A549 (cell line): ENCODE measurements around the gene OTC. TPM values are rescaled to one million over a fixed set of nuclear protein-coding genes. Genes with fewer than 3 reads are reported as not detected.

ENCODE experiments used
- ATAC-seq, 2 experiments: fragments of 200-7000 bp in 1 of 2; fragments of >200 bp in 1 of 2; cut with Nextera tagmentation in 1 of 2; cut with Tn5 transposase in 1 of 2; 3 replicates each; pipeline versions ENCODE4 v1.8.0 to v1.9.1; 2018 to 2020; ENCODE audit warnings: mild to moderate bottlenecking in 1 of 2, moderate library complexity in 1 of 2
- CTCF ChIA-PET: fragments of 300-600 bp; sonication (Branson Sonifier 250); formaldehyde crosslinking; extraction: SDS; loops from one replicate; lab custom pipeline; 2021; ENCODE audit warnings: antibody characterized with exemption, inconsistent platforms; lab: Yijun Ruan, JAX
- POLR2A ChIA-PET: fragments of 350-600 bp; formaldehyde crosslinking; extraction: SDS; loops from one replicate; lab custom pipeline; 2021; ENCODE audit warnings: antibody characterized with exemption, inconsistent platforms; lab: Yijun Ruan, JAX
- DNase-seq, 2 experiments: peaks; one replicate each; pipeline versions ENCODE4 v3.0.0 to v3.0.0-alpha.2; 2011 to 2016; ENCODE audit warnings: low read depth in 1 of 2, low spot score in 1 of 2
- FAIRE-seq: peaks from 2 replicates; lab custom pipeline; 2011; peaks lifted over from hg19 to GRCh38; lab: Jason Lieb, UNC
- H3K27ac ChIP-seq, 2 experiments: fragments of >200 bp; sonication (Bioruptor Twin); formaldehyde crosslinking; 3 replicates each; pipeline ENCODE4 v1.5.1; 2016 to 2017
- H3K4me1 ChIP-seq: fragments of >200 bp; sonication (Bioruptor Twin); formaldehyde crosslinking; 3 replicates; pipeline ENCODE4 v1.6.1; 2016
- H3K4me2 ChIP-seq: fragments of >200 bp; sonication (Bioruptor Twin); formaldehyde crosslinking; 3 replicates; pipeline ENCODE4 v1.6.1; 2016
- H3K4me3 ChIP-seq: fragments of >200 bp; sonication (Bioruptor Twin); formaldehyde crosslinking; 3 replicates; pipeline ENCODE4 v1.5.1; 2016
- H3K9me3 ChIP-seq: fragments of >200 bp; sonication (Bioruptor Twin); formaldehyde crosslinking; 3 replicates; pipeline ENCODE4 v1.6.1; 2016
- ATOH8 ChIP-seq: fragments of 250-450 bp; sonication (Bioruptor Pico); IDR thresholded peaks from 2 replicates; pipeline ENCODE4 v1.5.0; 2020; ENCODE audit warnings: low read depth, mild to moderate bottlenecking, moderate library complexity
- BHLHE40 ChIP-seq: IDR thresholded peaks from 2 replicates; pipeline ENCODE4 v1.6.1; 2012; ENCODE audit warnings: low read depth, low read length, inconsistent platforms
- CBX8 ChIP-seq: fragments of 200-600 bp; sonication (generic); IDR thresholded peaks from 2 replicates; pipeline ENCODE4 v1.6.1; 2016
- CTCF ChIP-seq: fragments of >200 bp; sonication (Bioruptor Twin); formaldehyde crosslinking; IDR thresholded peaks from 3 replicates; pipeline ENCODE4 v1.5.1; 2016
- ELK1 ChIP-seq: fragments of 150-350 bp; IDR thresholded peaks from 2 replicates; pipeline ENCODE4 v1.6.1; 2014; ENCODE audit warnings: low read depth, mild to moderate bottlenecking, low read length
- ESRRA ChIP-seq: fragments of 150-350 bp; IDR thresholded peaks from 2 replicates; pipeline ENCODE4 v1.6.1; 2014; ENCODE audit warnings: mild to moderate bottlenecking, low read length, borderline replicate concordance
- FOSB ChIP-seq: fragments of 250-450 bp; sonication (Bioruptor Pico); IDR thresholded peaks from 2 replicates; pipeline ENCODE4 v1.5.0; 2020; ENCODE audit warnings: mild to moderate bottlenecking, moderate library complexity
- GATA3 ChIP-seq: IDR thresholded peaks from 2 replicates; pipeline ENCODE4 v1.6.1; 2012; ENCODE audit warnings: borderline replicate concordance
- HDAC2 ChIP-seq: fragments of 200-600 bp; sonication (generic); IDR thresholded peaks from 2 replicates; pipeline ENCODE4 v1.6.1; 2016
- HEYL ChIP-seq: fragments of 250-450 bp; sonication (Bioruptor Pico); IDR thresholded peaks from 2 replicates; pipeline ENCODE4 v1.8.0; 2021; ENCODE audit warnings: mild to moderate bottlenecking, moderate library complexity
- HOXA7 ChIP-seq: fragments of 250-450 bp; sonication (Bioruptor Pico); IDR thresholded peaks from 2 replicates; pipeline ENCODE4 v1.5.0; 2020; ENCODE audit warnings: mild to moderate bottlenecking, moderate library complexity
- HOXB13 ChIP-seq: fragments of 250-450 bp; sonication (Bioruptor Pico); IDR thresholded peaks from 2 replicates; pipeline ENCODE4 v1.5.0; 2020; ENCODE audit warnings: low read depth, mild to moderate bottlenecking, moderate library complexity
- HOXB5 ChIP-seq: fragments of 250-450 bp; sonication (Bioruptor Pico); IDR thresholded peaks from 2 replicates; pipeline ENCODE4 v1.5.0; 2020; ENCODE audit warnings: mild to moderate bottlenecking, moderate library complexity
- MAFK ChIP-seq: fragments of 450-650 bp; IDR thresholded peaks from 2 replicates; pipeline ENCODE4 v1.6.1; 2014; ENCODE audit not compliant: partially characterized antibody
- NR3C1 ChIP-seq: fragments of >200 bp; sonication (Bioruptor Twin); formaldehyde crosslinking; IDR thresholded peaks from 3 replicates; pipeline ENCODE4 v1.6.1; 2017
- POLR2A ChIP-seq: IDR thresholded peaks from 2 replicates; pipeline ENCODE4 v1.6.1; 2012; ENCODE audit warnings: mild to moderate bottlenecking, low read length
- RNF2 ChIP-seq: fragments of 200-600 bp; sonication (generic); IDR thresholded peaks from 2 replicates; pipeline ENCODE4 v1.6.1; 2016; ENCODE audit warnings: low read depth, mild to moderate bottlenecking, antibody characterized with exemption, moderate library complexity, borderline replicate concordance
- SMC3 ChIP-seq: fragments of >200 bp; sonication (Bioruptor Twin); formaldehyde crosslinking; IDR thresholded peaks from 3 replicates; pipeline ENCODE4 v1.6.1; 2018; ENCODE audit warnings: inconsistent platforms
- USF2 ChIP-seq: fragments of 450-650 bp; IDR thresholded peaks from 2 replicates; pipeline ENCODE4 v1.6.1; 2014; ENCODE audit warnings: antibody characterized with exemption
- ZC3H11A ChIP-seq: fragments of 450-650 bp; IDR thresholded peaks from 2 replicates; pipeline ENCODE4 v1.6.1; 2014; ENCODE audit warnings: antibody characterized with exemption, mild to moderate bottlenecking
- WGBS: methylation state at CpG from one replicate; pipeline ENCODE4 v1.1.6; 2017; ENCODE audit errors: missing lambda C conversion rate; 5-methylcytosine and 5-hydroxymethylcytosine counted together
- polyA plus RNA-seq, 4 experiments: library from polyadenylated mRNA; depleted of rRNA in 3 of 4; stranded (reverse); fragments of >200 nt; fragmentation: RNase III in 1 of 4; extraction: RNeasy Plus Mini Kit Qiagen cat#74134 plus additional on column Dnase treatment in 1 of 4; gene quantifications; 2 replicates in 3 of 4; 3 replicates in 1 of 4; pipeline ENCODE4 v1.2.3, GENCODE V29; 2011 to 2017

OTC gene
- polyA plus RNA-seq, 2 of the 4 experiments (the other 2 are of a cell fraction): not detected

GRCh38 chrX:38351346-38351745 is 1.1 kb upstream of the OTC start:
- H3K27ac ChIP-seq: no peak overlapping the region
- no peak overlapping the region for H3K4me3 ChIP-seq
- WGBS: 14% methylated on average over 3 of the region's 3 CpGs
- ChIA-PET CTCF (no interaction called here), POLR2A (no interaction called here)
- no peak for FAIRE-seq
- H3K4me2 ChIP-seq: no peak overlapping the region
- H3K9me3 ChIP-seq: no peaks in the 10 kb centered on the region
- no peak for DNase-seq
- TF ChIP-seq ZC3H11A (no peak), SMC3 (no peak), ELK1 (no peak), BHLHE40 (no peak), GATA3 (no peak), HDAC2 (no peak), ESRRA (no peak), MAFK (no peak), CBX8 (no peak), HOXB13 (CRISPR knock-in tag) (no peak), FOSB (no peak), NR3C1 (no peak), USF2 (no peak)
- no peaks in the 10 kb centered on the region for H3K4me1 ChIP-seq
- ATAC-seq: no peak

GRCh38 chrX:38356401-38356800 is 4.0 kb downstream of the OTC start:
- ATAC-seq: no peak
- no peak for DNase-seq
- no peak for FAIRE-seq
- Histone ChIP-seq H3K9me3 (no peaks in the 10 kb centered on the region), H3K4me2 (no peak overlapping the region)
- POLR2A ChIA-PET: no interaction called here
- 80% methylated on average over 8 of the region's 8 CpGs for WGBS
- TF ChIP-seq ATOH8 (CRISPR knock-in tag) (no peak), ELK1 (no peak), HOXA7 (CRISPR knock-in tag) (no peak), RNF2 (no peak), HDAC2 (no peak), HEYL (no peak)
- TF ChIP-seq, all 56 proteins: peak for 0
- H3K4me1 ChIP-seq: no peaks in the 10 kb centered on the region
- no peak overlapping the region for H3K27ac ChIP-seq
- CTCF ChIA-PET: no interaction called here
- no peak overlapping the region for H3K4me3 ChIP-seq

- 31% methylated on average over 4 of the region's 4 CpGs for WGBS
- Histone ChIP-seq H3K4me1 (no peaks in the 10 kb centered on the region), H3K4me3 (no peak overlapping the region), H3K27ac (no peak overlapping the region), H3K4me2 (no peak overlapping the region), H3K9me3 (no peaks in the 10 kb centered on the region)
- TF ChIP-seq CTCF: no peak
- TF ChIP-seq POLR2A: no peak
- no peak for TF ChIP-seq HOXB5
- DNase-seq: no peak
- CTCF ChIA-PET: interaction anchor here (0.6 to 1.7 kb wide), 3 partner anchors 31 to 1825 kb away, joined by 3 to 4 read pairs (median 4); partner anchors contain the start of gene RPGR
- FAIRE-seq: no peak
- POLR2A ChIA-PET: no interaction called here
- ATAC-seq: no peak
These were observed 5.6 kb downstream of the OTC start for GRCh38 chrX:38357747-38358673.
